GM18909 (cell line): ENCODE results near the gene NCOA1.
"Not testable (repeated sequence)": the region's sequence is repeated elsewhere in the genome, so short reads cannot be mapped to it uniquely, and the experiment has no call there.

Source experiments
- ATAC-seq: cut with Tn5 transposase; IDR thresholded peaks from one replicate; pipeline ENCODE4 v1.9.1; 2021; ENCODE audit warnings: mild to moderate bottlenecking; ENCODE audit not compliant: unreplicated experiment, poor library complexity

Gene NCOA1

GRCh38 chr2:24569565-24569964, 78.5 kb downstream of the NCOA1 start:
- ATAC-seq: not testable (repeated sequence)

- no peak for ATAC-seq
Observed at GRCh38 chr2:24570225-24570624, 79.2 kb downstream of the NCOA1 start.

- no peak for ATAC-seq
Observed at GRCh38 chr2:24571828-24572442, 80.9 kb downstream of the NCOA1 start.

- no peak for ATAC-seq
Observed at GRCh38 chr2:24576146-24576545, 85.1 kb downstream of the NCOA1 start.

- ATAC-seq: no peak
Observed at GRCh38 chr2:24576617-24577016, 85.6 kb downstream of the NCOA1 start.

- ATAC-seq: peak; percentile 60
Observed at GRCh38 chr2:24577481-24577880, 86.4 kb downstream of the NCOA1 start.

GRCh38 chr2:24579053-24579803, 88.2 kb downstream of the NCOA1 start:
- ATAC-seq: no peak

GRCh38 chr2:24580561-24580960, 89.5 kb downstream of the NCOA1 start:
- ATAC-seq: no peak

GRCh38 chr2:24581971-24582370, 90.9 kb downstream of the NCOA1 start:
- ATAC-seq: not testable (repeated sequence)

GRCh38 chr2:24586955-24587354, 95.9 kb downstream of the NCOA1 start:
- ATAC-seq: peak; percentile 72

- ATAC-seq: no peak
Observed at GRCh38 chr2:24588294-24588693, 97.2 kb downstream of the NCOA1 start.

GRCh38 chr2:24592441-24593100, 101.5 kb downstream of the NCOA1 start:
- no peak for ATAC-seq

- ATAC-seq: no peak
Observed at GRCh38 chr2:24594283-24594682, 103.2 kb downstream of the NCOA1 start.

GRCh38 chr2:24597181-24597870, 106.3 kb downstream of the NCOA1 start:
- no peak for ATAC-seq

- not testable (repeated sequence) for ATAC-seq
Observed at GRCh38 chr2:24600140-24600539, 109.1 kb downstream of the NCOA1 start.

- no peak for ATAC-seq
Observed at GRCh38 chr2:24611631-24612030, 120.6 kb downstream of the NCOA1 start.

GRCh38 chr2:24613154-24613814, 122.2 kb downstream of the NCOA1 start:
- peak; percentile 73 for ATAC-seq

- ATAC-seq: no peak
Observed at GRCh38 chr2:24616616-24617015, 125.6 kb downstream of the NCOA1 start.

GRCh38 chr2:24617424-24617823, 126.4 kb downstream of the NCOA1 start:
- no peak for ATAC-seq

- no peak for ATAC-seq
Observed at GRCh38 chr2:24618144-24618543, 127.1 kb downstream of the NCOA1 start.
